Measurements from ENCODE around the gene IMMP2L.

GRCh38 chr7:111560773-111561653, 1.3 kb downstream of the IMMP2L start:
- no peak for TF ChIP-seq CTCF (IDR thresholded peaks at IDR 0.05 in 4 of 5, conservative IDR thresholded peaks at IDR 0.05 in 1 of 5)
- TF ChIP-seq POLR2A (IDR thresholded peaks at IDR 0.05), result no peak

All from gastrocnemius medialis (tissue), 4 donors.